ENCODE data around the gene RTN4R.

Gene RTN4R

GRCh38 chr22:20241579-20242392 is 26.3 kb downstream of the RTN4R start:
- DNase-seq (ENCODE audit: low read depth) = no peak

DNA sequence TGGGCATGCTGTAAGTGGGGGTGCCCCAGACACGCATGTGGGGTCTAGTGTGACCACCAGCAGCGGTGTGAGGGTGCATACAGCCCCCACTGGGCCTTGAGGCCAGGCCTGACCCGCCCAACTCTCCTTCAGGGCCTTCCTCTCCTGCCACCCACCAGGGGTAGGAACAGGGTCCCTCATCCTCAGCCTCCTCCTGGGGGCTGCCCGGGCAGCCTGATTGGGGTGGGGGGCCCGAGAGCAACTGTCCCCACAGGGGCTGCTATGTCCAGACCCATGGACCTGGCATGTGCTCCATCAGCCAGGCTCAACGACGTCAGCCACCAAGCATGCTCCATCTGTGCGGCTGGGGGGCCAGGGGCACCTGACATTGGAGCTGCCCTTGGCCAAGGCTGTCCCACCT is 27.2 kb downstream of the RTN4R start:
- DNase-seq (ENCODE audit: low read depth) = no peak

GRCh38 chr22:20240447-20240764 is 27.7 kb downstream of the RTN4R start:
- no peak for DNase-seq (ENCODE audit: low read depth)

DNA sequence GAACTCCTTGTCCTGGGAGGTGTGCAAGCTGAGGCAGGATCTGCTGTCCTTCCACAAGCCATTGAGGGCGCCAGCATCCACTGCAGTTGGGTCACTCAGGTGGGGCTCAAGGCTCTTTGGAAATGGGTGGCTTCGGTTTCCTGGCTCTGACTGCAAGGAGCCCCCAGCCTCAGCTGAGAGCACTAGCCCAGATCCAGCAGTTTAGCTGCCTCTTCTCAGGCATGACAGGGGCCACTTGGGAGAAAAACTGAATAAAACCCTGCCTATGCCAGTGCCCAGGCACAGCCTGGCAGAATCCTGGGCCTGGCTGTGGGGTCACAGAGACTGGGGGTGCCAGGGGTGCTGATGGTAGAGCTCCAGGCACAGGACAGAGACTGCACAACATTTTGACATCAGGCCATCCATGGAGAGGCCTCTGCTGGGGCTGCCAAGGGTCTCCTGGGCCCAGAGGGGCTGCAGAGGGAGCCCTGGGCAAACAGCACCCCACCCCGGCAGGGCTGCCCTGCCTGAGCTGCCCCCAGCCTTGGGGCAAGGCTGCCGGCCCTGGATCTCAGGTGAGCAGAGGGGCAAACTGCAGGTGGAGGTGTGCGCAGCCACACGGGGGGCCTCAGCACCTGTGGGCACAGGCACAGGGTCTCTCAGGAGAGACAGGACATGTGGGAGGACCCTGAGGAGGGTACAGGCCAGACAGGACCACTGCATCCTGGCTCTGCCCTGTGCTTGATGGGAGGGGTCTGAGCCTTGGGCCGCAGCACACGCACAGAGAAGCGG is 28.3 kb downstream of the RTN4R start:
- DNase-seq (ENCODE audit: low read depth) = no peak

DNA sequence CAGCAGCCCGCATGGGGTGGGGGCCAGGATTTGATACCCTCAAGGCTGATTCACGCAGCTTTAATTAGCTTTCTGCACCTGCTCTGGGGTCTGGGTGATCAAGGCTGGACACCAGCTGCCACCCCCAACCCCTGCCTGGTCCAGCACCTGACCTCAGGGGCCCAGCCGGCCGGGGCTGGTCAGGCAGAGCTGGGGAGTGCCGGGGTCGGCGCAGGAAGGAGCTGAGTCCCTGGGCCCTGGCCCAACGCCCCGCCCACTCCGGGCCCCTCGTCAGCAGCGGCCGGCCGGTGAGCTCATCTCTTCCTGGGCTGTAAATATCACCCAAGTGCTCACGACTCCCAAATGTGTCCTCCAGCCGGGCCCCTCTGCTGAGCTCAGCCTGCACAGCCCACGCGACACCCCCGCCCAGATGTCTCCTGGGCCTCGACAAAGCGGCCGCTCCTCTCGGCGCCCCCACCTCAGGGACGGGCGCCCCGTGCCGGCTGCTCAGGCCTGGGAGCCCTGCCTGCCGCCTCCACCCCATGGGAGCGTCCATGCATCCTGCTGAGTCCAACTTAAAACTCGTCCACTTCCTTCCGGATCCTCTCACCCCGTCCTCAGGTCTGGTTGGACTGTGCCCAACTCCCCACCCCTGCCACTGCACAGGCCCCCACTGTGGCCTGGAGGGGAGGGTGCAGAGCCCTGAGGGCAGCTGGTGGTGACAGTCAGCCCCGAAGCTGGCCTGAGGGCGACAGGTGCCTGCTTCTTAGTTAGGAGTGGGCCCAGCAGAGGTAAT is 29.0 kb downstream of the RTN4R start:
- DNase-seq (ENCODE audit: low read depth) = no peak

DNA sequence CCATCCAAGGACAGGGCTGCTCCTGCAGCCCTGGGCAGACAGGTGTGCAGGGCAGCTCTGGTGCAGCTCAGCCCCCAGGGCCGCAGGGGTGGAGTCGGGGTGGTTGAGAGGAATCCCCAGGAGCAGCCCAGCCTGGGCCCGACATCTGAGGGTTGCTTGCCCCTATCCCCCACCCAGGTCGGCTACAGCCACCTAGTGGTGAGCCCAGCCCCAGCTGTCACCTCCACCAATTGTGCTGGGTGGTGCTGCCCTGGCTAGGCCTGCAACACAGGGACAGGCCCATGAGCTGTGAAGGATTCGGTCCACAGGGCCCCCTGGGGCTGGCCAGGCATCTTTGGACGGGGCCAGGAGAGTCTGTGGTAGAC is 29.6 kb downstream of the RTN4R start:
- DNase-seq (ENCODE audit: low read depth) = no peak

DNA sequence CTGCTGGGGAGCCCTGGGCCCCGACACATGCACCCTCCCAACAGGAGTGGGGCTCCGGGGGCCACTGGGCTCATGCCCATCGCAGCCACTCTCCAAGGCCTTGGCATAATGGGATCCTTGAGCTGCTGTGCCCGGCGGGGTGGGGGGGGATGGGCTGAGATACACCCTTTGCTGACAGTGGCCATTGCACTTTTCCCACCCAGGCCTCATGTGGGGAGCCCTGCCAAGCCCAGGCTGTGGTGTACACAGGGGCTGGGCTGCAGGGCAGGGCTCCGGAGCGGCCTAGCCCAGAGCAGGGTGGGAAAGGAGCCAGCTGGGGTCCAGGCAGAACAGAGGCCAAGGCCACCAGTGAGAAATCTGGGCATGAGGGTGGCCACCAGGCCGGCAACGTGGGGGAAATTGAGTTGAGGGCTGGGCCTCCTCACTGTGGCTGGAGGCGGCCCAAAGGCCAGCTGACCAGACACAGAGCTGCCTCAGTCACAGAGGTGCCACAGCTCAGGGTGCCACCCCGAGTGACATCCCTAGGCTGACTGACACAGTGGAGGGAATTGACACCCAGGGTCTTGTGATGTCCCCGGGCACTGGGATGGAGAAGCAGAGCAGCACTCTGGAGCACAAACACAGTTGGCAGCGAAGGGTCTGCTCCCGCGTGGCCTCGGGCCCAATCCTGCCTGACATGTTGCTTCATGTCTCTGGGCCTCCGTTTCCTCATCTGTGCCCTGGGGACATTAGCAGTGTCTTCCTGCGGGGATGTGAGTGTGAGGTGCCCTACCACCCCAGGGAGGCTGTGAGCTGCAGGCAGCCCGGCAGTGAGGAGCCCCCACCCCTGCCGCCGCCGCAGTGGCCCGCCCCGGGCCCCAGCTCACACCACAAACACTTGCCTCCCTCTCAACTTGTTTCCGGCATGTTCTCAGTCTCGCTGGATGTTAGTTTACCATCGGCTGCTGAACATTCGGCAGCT is 30.4 kb downstream of the RTN4R start:
- no peak for DNase-seq (ENCODE audit: low read depth)

DNA sequence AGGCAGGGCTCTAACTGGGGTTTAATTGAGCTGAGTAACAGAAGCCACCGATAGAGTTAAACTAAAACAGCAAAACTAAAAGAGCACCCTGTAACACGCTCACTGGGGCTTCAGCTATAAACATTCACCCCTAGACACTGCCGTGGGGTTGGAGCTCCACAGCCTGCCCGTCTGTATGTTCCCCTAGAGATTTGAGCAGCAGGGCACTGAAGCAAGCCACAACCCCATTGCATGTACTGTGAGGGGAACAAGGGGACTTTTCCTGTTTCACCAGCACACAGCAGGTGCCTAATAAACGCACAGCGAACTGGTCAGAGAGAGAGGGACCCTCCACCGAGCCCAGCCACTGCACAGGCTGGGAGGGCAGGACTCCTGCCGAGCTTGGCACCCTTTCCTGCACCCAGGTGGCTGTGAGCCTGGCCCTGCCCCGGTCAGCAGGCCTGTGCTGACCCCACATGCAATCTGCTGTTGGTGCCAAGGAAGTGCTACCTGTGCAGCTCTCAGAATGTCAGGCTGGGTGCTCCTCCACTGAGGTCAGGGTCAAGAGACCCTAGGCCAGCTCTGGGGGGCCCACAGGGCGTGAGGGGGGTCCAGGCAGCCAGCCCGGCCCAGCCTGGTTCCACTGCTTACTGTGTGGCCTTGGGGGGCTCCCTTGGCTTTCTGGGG is 31.9 kb downstream of the RTN4R start:
- DNase-seq (ENCODE audit: low read depth) = no peak

DNA sequence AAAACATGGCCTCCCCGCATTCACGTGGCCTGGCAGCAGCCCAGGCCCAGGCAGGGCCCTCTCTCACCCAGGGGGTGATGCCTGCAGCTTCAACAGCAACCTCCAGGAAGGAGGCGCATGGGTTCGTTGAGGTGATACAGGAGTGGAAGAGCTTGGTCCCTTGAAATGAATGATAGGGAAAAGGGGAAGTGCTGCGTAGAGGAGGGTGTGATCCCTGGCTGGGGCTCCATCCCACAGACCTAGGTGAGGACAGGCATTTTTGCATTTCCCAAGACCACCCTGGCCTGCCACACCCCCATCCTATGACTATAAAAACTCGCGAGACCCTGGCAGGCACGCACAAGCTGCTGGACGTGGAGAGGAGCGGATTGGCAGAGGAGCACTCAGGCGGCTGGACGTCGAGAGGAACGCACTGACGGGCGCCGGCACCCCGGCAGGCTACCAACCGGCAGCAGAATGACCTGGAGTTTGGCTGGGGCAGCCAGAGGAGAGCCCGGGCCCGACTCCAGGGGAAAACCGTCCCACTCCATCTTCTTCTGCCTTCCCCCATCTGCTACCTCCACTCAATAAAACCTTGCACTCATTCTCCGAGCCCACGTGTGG is 32.6 kb downstream of the RTN4R start:
- no peak for DNase-seq (ENCODE audit: low read depth)

GRCh38 chr22:20234760-20235388 is 33.2 kb downstream of the RTN4R start:
- DNase-seq (ENCODE audit: low read depth) = no peak

GRCh38 chr22:20234314-20234682 is 33.8 kb downstream of the RTN4R start:
- no peak for DNase-seq (ENCODE audit: low read depth)

- no peak for DNase-seq (ENCODE audit: low read depth)
Observed at GRCh38 chr22:20233351-20234313, 34.5 kb downstream of the RTN4R start.

DNA sequence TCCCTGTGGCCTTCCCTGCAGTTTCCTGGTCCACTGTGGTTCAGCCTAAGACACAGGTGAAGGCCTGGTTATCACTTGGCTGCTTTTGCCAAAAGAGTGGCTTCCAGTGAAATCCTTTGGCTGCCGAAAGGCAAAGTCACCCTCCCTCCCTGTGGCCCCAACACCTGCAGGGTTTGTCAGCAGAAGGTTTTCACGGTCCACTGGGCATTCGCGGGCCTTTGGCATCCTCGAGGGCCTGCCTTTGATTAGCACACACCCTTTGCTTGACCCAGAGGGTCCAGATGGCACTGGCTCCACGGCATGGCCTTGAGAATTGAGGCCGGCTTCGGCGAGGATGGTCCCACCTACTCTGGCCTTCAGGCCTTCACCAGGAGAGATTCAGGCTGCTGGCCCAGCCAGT is 35.3 kb downstream of the RTN4R start:
- DNase-seq (ENCODE audit: low read depth) = no peak

DNA sequence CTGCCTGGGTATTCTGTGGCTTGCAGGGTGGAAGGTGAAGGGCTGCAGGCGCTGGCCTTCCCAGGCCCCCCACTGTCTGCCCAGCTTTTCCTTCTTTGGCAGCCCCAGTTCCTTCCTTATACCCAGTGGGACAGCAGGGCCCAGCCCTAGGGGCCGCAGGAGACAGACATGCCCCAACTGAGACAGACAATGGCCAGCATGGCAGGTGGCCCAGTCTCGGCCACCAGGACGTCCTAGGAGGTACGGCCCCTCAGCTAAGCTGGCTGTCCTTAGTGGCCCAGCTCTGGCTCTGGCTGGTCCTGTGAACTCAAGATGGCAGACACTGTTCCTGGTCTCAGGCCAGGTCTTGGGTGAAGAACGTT is 35.9 kb downstream of the RTN4R start:
- DNase-seq (ENCODE audit: low read depth) = no peak

GRCh38 chr22:20231514-20232236 is 36.4 kb downstream of the RTN4R start:
- DNase-seq (ENCODE audit: low read depth) = no peak

- DNase-seq (ENCODE audit: low read depth) = no peak
Observed at GRCh38 chr22:20230777-20231420, 37.2 kb downstream of the RTN4R start.

GRCh38 chr22:20229916-20230775 is 38.0 kb downstream of the RTN4R start:
- DNase-seq (ENCODE audit: low read depth) = no peak

All from stimulated activated CD8-positive, alpha-beta memory T cell treated with anti-CD3 and anti-CD28 coated beads, Interleukin-15, amount 100 ng/mL, for 1 hour (primary cell).